HEK293T (cell line): Measurements from ENCODE around the gene ZIM2.

Experiments
- CTCF ChIA-PET: fragments of 350-600 bp; formaldehyde crosslinking; extraction: SDS; loops from one replicate; lab custom pipeline; 2021; ENCODE audit warnings: antibody characterized with exemption, inconsistent platforms; lab: Yijun Ruan, JAX
- POLR2A ChIA-PET: fragments of 350-600 bp; formaldehyde crosslinking; extraction: SDS; loops from one replicate; lab custom pipeline; 2020; ENCODE audit warnings: antibody characterized with exemption, inconsistent platforms; lab: Yijun Ruan, JAX
- DNase-seq: peaks from one replicate; pipeline ENCODE4 v3.0.0; 2012; ENCODE audit warnings: mixed read lengths; ENCODE audit errors: extremely low spot score
- ARNT ChIP-seq: fragments of 450-650 bp; IDR thresholded peaks from 2 replicates; pipeline ENCODE4 v1.6.1; 2017; ENCODE audit warnings: mild to moderate bottlenecking
- BHLHE40 ChIP-seq: fragments of 450-650 bp; IDR thresholded peaks from 2 replicates; pipeline ENCODE4 v1.6.1; 2016; ENCODE audit warnings: mild to moderate bottlenecking, moderate library complexity, borderline replicate concordance
- CTBP1 ChIP-seq: fragments of 450-650 bp; IDR thresholded peaks from 2 replicates; pipeline ENCODE4 v1.6.1; 2016; ENCODE audit warnings: borderline replicate concordance
- ELF4 ChIP-seq: fragments of 450-650 bp; IDR thresholded peaks from 2 replicates; pipeline ENCODE4 v1.6.1; 2017; ENCODE audit warnings: antibody characterized with exemption
- FOXA1 ChIP-seq: fragments of 450-650 bp; IDR thresholded peaks from 2 replicates; pipeline ENCODE4 v1.6.1; 2016; ENCODE audit warnings: mild to moderate bottlenecking
- FOXK2 ChIP-seq: fragments of 450-650 bp; IDR thresholded peaks from 2 replicates; pipeline ENCODE4 v1.6.1; 2016; ENCODE audit warnings: mild to moderate bottlenecking
- FOXM1 ChIP-seq: fragments of 450-650 bp; IDR thresholded peaks from 2 replicates; pipeline ENCODE4 v1.6.1; 2017; ENCODE audit warnings: mild to moderate bottlenecking, borderline replicate concordance
- HDGF ChIP-seq: fragments of 450-650 bp; IDR thresholded peaks from 2 replicates; pipeline ENCODE4 v1.6.1; 2017; ENCODE audit warnings: antibody characterized with exemption, borderline replicate concordance
- L3MBTL2 ChIP-seq: fragments of 450-650 bp; conservative IDR thresholded peaks from 2 replicates; pipeline ENCODE4 v1.6.1; 2016; ENCODE audit warnings: mild to moderate bottlenecking
- LEF1 ChIP-seq: fragments of 450-650 bp; IDR thresholded peaks from 2 replicates; pipeline ENCODE4 v1.6.1; 2017; ENCODE audit warnings: mild to moderate bottlenecking, borderline replicate concordance
- NFRKB ChIP-seq: fragments of 450-650 bp; IDR thresholded peaks from 2 replicates; pipeline ENCODE4 v1.6.1; 2016; ENCODE audit warnings: mild to moderate bottlenecking, moderate library complexity
- SP1 ChIP-seq: fragments of 450-650 bp; IDR thresholded peaks from 2 replicates; pipeline ENCODE4 v1.6.1; 2017
- SUZ12 ChIP-seq: fragments of 450-650 bp; IDR thresholded peaks from 2 replicates; pipeline ENCODE4 v1.6.1; 2016; ENCODE audit warnings: mild to moderate bottlenecking
- TARDBP ChIP-seq: fragments of 450-650 bp; IDR thresholded peaks from 2 replicates; pipeline ENCODE4 v1.6.1; 2016
- ZNF384 ChIP-seq: fragments of 450-650 bp; IDR thresholded peaks from 2 replicates; pipeline ENCODE4 v1.6.1; 2016
- TF ChIP-seq, protein P1 (sequence below): fragments of 450-650 bp; IDR thresholded peaks from 2 replicates; pipeline ENCODE4 v1.6.1; 2016

The ZIM2 gene

DNA sequence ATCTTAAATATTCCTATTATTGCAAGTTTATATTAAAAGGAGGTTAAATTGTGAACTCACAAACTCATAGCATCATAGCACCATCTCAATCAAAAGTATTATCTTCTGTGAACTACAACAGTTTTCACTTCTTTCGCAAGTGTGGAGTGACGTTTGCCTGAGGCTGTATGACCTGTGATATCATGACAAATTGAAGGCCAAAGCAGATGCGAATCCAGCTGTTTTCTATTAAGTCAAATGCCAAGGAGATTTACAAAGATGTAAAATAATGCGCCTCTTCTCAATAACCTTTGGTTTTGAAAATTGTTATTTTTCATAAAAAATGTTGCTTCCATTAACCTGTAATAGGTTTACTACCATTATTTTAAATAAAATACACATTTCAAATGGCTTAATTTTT is 7.6 kb upstream of the ZIM2 start:
- DNase-seq: no peak
- TF ChIP-seq SUZ12 (no peak), L3MBTL2 (no peak), ELF4 (no peak), TARDBP (no peak), CTBP1 (no peak), NFRKB (no peak), FOXM1 (no peak), ARNT (no peak), HDGF (no peak), FOXK2 (no peak), ZNF384 (no peak), SP1 (no peak), BHLHE40 (no peak), LEF1 (no peak), FOXA1 (no peak)
- TF ChIP-seq, protein P1, sequence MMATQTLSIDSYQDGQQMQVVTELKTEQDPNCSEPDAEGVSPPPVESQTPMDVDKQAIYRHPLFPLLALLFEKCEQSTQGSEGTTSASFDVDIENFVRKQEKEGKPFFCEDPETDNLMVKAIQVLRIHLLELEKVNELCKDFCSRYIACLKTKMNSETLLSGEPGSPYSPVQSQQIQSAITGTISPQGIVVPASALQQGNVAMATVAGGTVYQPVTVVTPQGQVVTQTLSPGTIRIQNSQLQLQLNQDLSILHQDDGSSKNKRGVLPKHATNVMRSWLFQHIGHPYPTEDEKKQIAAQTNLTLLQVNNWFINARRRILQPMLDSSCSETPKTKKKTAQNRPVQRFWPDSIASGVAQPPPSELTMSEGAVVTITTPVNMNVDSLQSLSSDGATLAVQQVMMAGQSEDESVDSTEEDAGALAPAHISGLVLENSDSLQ: no peak
- POLR2A ChIA-PET: no interaction called here
- CTCF ChIA-PET: no interaction called here

DNA sequence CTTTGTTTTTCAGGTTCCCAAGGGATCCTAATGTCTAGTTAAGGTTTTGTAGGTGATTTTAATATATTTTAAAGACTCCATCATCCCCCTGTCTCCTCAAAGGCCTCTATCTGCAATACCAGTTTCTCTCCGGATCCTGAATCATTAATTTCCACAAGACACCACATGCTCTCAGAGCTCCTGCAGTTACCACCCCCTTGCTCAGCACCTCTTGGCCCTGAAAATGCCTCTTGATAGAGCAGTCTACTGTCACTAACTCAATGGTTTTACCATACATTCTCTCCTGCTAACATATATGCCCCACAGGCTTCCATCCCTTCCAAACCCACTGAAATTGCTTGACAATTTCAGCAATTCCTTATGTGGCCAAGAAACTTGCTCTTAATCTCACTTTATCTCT is 1.9 kb upstream of the ZIM2 start:
- CTCF ChIA-PET: no interaction called here
- POLR2A ChIA-PET: no interaction called here
- no peak for DNase-seq
- no peak for TF ChIP-seq ZNF384
- no peak for TF ChIP-seq SUZ12
- no peak for TF ChIP-seq L3MBTL2
- no peak for TF ChIP-seq ARNT
- TF ChIP-seq HDGF: no peak
- TF ChIP-seq, protein P1: no peak
- no peak for TF ChIP-seq TARDBP
- no peak for TF ChIP-seq FOXK2
- no peak for TF ChIP-seq SP1
- TF ChIP-seq ELF4: no peak
- TF ChIP-seq CTBP1: no peak
- no peak for TF ChIP-seq FOXA1
- no peak for TF ChIP-seq BHLHE40
- no peak for TF ChIP-seq FOXM1

- ChIA-PET POLR2A (no interaction called here), CTCF (no interaction called here)
- TF ChIP-seq SP1: no peak
- no peak for TF ChIP-seq FOXK2
- TF ChIP-seq ZNF384: no peak
- TF ChIP-seq BHLHE40: no peak
- TF ChIP-seq FOXA1: no peak
- TF ChIP-seq FOXM1: no peak
- TF ChIP-seq NFRKB: no peak
- no peak for TF ChIP-seq CTBP1
- TF ChIP-seq, protein P1: no peak
- no peak for TF ChIP-seq SUZ12
- TF ChIP-seq TARDBP: no peak
- TF ChIP-seq LEF1: no peak
- no peak for DNase-seq
Observed at GRCh38 chr19:56841193-56841543, 642 bp upstream of the ZIM2 start.

- POLR2A ChIA-PET: no interaction called here
- DNase-seq: no peak
- TF ChIP-seq L3MBTL2 (no peak), SP1 (no peak), FOXM1 (no peak), FOXK2 (no peak), SUZ12 (no peak)
- CTCF ChIA-PET: no interaction called here
Observed at GRCh38 chr19:56839652-56840450, 675 bp downstream of the ZIM2 start.

DNA sequence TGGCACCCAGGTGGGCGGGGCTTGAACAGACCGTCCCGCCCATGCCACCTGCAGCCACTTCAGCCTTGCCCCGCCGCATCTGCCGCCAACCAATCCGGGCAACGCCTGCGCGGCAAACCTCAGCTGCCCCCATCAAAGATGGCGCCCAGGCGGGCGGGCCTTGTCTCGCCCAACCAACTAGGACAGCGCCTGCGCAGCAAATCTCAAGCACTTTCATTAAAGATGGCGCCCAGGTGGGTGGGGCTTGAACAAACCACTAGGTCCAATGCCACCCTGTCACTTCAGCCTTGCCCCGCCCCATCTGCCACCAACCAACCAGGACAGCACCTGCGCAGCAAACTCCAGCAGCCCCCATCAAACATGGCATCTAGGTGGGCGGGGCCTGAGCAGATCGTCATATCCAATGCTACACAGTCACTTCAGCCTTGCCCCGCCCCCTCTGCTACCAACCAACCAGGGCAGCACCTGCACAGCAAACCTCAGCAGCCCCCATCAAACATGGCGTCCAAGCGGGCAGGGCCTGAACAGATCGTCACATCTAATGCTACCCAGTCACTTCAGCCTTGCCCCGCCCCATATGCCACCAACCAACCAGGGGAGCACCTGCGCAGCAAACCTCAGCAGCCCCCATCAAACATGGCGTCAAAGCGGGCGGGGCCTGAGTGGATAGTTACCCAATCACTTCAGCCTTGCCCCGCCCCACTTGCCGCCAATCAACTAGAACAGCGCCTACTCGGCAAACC is 1.4 kb downstream of the ZIM2 start:
- no peak for TF ChIP-seq BHLHE40
- TF ChIP-seq ARNT: no peak
- no peak for TF ChIP-seq FOXM1
- TF ChIP-seq FOXK2: no peak
- TF ChIP-seq ELF4: no peak
- TF ChIP-seq, protein P1: no peak
- TF ChIP-seq NFRKB: no peak
- TF ChIP-seq SP1: no peak
- no peak for TF ChIP-seq CTBP1
- no peak for TF ChIP-seq SUZ12
- ChIA-PET CTCF (no interaction called here), POLR2A (no interaction called here)
- no peak for DNase-seq
